ENCODE results near the gene OLFM1.

The OLFM1 gene

DNA sequence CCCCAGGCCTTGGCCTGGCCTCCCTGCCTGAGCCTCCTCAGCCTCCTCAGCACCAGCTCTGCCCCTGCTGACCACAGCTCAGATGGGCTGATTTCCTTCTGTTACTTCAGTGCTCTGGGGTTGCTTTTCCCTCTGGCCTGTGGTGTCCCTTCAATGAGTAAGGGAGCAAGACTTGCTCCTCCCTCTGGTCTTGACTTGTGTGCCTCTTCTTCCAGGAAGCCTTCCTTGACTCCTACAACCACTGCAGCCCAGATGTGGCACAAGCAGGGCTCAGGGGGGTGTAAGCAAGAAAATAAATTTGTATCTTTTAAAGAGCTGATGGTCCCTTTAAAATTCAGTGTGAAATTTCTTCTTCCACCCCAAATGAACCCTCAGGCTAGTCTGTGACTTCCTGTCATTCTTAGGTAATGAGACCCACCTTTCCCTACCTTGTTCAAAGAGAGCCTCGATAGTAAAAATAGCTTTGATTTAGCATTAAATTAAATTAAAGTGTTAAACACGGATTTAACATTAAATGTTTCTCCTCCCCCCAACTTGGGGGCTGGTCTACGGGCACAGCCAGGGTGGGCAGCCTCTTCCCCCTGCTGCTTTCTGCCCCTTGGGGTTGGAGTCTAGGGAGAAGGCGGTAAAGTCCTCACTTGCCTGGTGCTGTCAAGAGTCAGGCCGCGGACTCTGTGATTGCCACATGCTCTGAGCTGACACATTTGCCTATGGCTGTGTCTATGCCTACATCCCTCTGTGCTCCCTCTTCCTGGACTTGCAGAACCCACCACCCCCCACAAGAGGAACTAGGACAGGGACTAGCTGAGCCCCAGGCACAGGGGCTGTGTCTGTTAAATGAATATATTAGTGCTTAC is 64.5 kb downstream of the OLFM1 start:
- TF ChIP-seq EZH2phosphoT487 (IDR thresholded peaks at IDR 0.05; ENCODE audit: low read depth) (no peak), CTCF (IDR thresholded peaks at IDR 0.05; ENCODE audit: low read depth, low read length) (no peak)
- Histone ChIP-seq H3K4me2 (ENCODE audit: low read length) (no peak overlapping the region), H2AFZ (ENCODE audit: low read depth, low read length) (no peak overlapping the region), H4K20me1 (ENCODE audit: insufficient read depth, low read length) (no peaks in the 10 kb centered on the region), H3K27me3 (ENCODE audit: low read depth, low read length) (no peaks in the 10 kb centered on the region), H3K4me3 (ENCODE audit: low read length) (no peak overlapping the region), H3K36me3 (replicated peaks; ENCODE audit: low read depth, low read length) (no peaks in the 10 kb centered on the region), H3K79me2 (ENCODE audit: low read length) (no peaks in the 10 kb centered on the region), H3K9ac (ENCODE audit: low read length) (no peak overlapping the region), H3K9me3 (ENCODE audit: insufficient read depth, low read length) (no peaks in the 10 kb centered on the region), H3K4me1 (ENCODE audit: low read length) (no peaks in the 10 kb centered on the region), H3K27ac (ENCODE audit: low read length) (no peak overlapping the region)

- TF ChIP-seq EZH2phosphoT487 (IDR thresholded peaks at IDR 0.05; ENCODE audit: low read depth) (no peak), CTCF (IDR thresholded peaks at IDR 0.05; ENCODE audit: low read depth, low read length) (no peak)
- Histone ChIP-seq H3K4me1 (ENCODE audit: low read length) (no peaks in the 10 kb centered on the region), H4K20me1 (ENCODE audit: insufficient read depth, low read length) (no peaks in the 10 kb centered on the region), H3K79me2 (ENCODE audit: low read length) (no peaks in the 10 kb centered on the region), H3K9me3 (ENCODE audit: insufficient read depth, low read length) (no peaks in the 10 kb centered on the region), H3K4me2 (ENCODE audit: low read length) (no peak overlapping the region), H3K27ac (ENCODE audit: low read length) (no peak overlapping the region), H3K4me3 (ENCODE audit: low read length) (no peak overlapping the region), H3K9ac (ENCODE audit: low read length) (no peak overlapping the region), H3K27me3 (ENCODE audit: low read depth, low read length) (no peaks in the 10 kb centered on the region), H3K36me3 (replicated peaks; ENCODE audit: low read depth, low read length) (no peaks in the 10 kb centered on the region), H2AFZ (ENCODE audit: low read depth, low read length) (no peak overlapping the region)
Measured at GRCh38 chr9:135152614-135153334, 65.3 kb downstream of the OLFM1 start.

- H2AFZ ChIP-seq (ENCODE audit: low read depth, low read length), result no peak overlapping the region
- H3K27me3 ChIP-seq (ENCODE audit: low read depth, low read length), result no peaks in the 10 kb centered on the region
- H3K4me1 ChIP-seq (ENCODE audit: low read length), result no peaks in the 10 kb centered on the region
- TF ChIP-seq EZH2phosphoT487 (IDR thresholded peaks at IDR 0.05; ENCODE audit: low read depth) (no peak), CTCF (IDR thresholded peaks at IDR 0.05; ENCODE audit: low read depth, low read length) (no peak)
- no peaks in the 10 kb centered on the region for H3K36me3 ChIP-seq (replicated peaks; ENCODE audit: low read depth, low read length)
- H3K79me2 ChIP-seq (ENCODE audit: low read length), result no peaks in the 10 kb centered on the region
- no peak overlapping the region for H3K4me2 ChIP-seq (ENCODE audit: low read length)
- H3K27ac ChIP-seq (ENCODE audit: low read length), result no peak overlapping the region
- H4K20me1 ChIP-seq (ENCODE audit: insufficient read depth, low read length), result no peaks in the 10 kb centered on the region
- no peaks in the 10 kb centered on the region for H3K9me3 ChIP-seq (ENCODE audit: insufficient read depth, low read length)
- H3K9ac ChIP-seq (ENCODE audit: low read length), result no peak overlapping the region
- H3K4me3 ChIP-seq (ENCODE audit: low read length), result no peak overlapping the region
Measured at GRCh38 chr9:135154050-135154615, 66.7 kb downstream of the OLFM1 start.

GRCh38 chr9:135155396-135155795 is 67.9 kb downstream of the OLFM1 start:
- no peak overlapping the region for H3K27ac ChIP-seq (ENCODE audit: low read length)
- TF ChIP-seq CTCF (IDR thresholded peaks at IDR 0.05; ENCODE audit: low read depth, low read length), result no peak
- no peak for TF ChIP-seq EZH2phosphoT487 (IDR thresholded peaks at IDR 0.05; ENCODE audit: low read depth)
- H3K27me3 ChIP-seq (ENCODE audit: low read depth, low read length), result no peaks in the 10 kb centered on the region
- no peaks in the 10 kb centered on the region for H3K79me2 ChIP-seq (ENCODE audit: low read length)
- H3K4me2 ChIP-seq (ENCODE audit: low read length), result no peak overlapping the region
- no peak overlapping the region for H2AFZ ChIP-seq (ENCODE audit: low read depth, low read length)
- no peak overlapping the region for H3K4me3 ChIP-seq (ENCODE audit: low read length)
- no peaks in the 10 kb centered on the region for H3K9me3 ChIP-seq (ENCODE audit: insufficient read depth, low read length)
- H3K9ac ChIP-seq (ENCODE audit: low read length), result no peak overlapping the region
- H3K4me1 ChIP-seq (ENCODE audit: low read length), result no peaks in the 10 kb centered on the region
- no peaks in the 10 kb centered on the region for H3K36me3 ChIP-seq (replicated peaks; ENCODE audit: low read depth, low read length)
- no peaks in the 10 kb centered on the region for H4K20me1 ChIP-seq (ENCODE audit: insufficient read depth, low read length)
